NCI-H774 (cell line): ENCODE measurements around the gene MED13L.
"Not testable (repeated sequence)": the region's sequence is repeated elsewhere in the genome, so short reads cannot be mapped to it uniquely, and the experiment has no call there.

Experiments used
- DNase-seq: peaks from one replicate; lab custom pipeline; 2025; lab: John Stamatoyannopoulos, UW

MED13L gene

DNA sequence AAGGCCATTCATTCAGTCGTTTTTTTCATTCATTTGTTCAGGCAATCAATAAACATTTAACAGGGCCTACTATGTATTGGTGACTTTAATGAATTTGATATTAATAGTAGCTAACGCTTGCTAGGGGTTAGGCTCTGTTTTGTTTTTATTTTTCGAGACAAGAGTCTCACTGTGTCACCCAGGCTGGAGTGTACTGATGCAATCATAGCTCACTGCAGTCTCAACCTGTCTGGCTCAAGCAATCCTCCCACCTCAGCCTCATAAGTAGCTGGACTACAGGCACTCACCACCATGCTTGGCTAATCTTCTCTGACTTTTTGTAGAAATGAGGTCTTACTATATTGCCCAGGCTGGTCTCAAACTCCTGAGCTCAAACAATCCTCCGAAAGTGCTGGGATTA, 25.6 kb upstream of the MED13L start:
- no peak for DNase-seq

DNA sequence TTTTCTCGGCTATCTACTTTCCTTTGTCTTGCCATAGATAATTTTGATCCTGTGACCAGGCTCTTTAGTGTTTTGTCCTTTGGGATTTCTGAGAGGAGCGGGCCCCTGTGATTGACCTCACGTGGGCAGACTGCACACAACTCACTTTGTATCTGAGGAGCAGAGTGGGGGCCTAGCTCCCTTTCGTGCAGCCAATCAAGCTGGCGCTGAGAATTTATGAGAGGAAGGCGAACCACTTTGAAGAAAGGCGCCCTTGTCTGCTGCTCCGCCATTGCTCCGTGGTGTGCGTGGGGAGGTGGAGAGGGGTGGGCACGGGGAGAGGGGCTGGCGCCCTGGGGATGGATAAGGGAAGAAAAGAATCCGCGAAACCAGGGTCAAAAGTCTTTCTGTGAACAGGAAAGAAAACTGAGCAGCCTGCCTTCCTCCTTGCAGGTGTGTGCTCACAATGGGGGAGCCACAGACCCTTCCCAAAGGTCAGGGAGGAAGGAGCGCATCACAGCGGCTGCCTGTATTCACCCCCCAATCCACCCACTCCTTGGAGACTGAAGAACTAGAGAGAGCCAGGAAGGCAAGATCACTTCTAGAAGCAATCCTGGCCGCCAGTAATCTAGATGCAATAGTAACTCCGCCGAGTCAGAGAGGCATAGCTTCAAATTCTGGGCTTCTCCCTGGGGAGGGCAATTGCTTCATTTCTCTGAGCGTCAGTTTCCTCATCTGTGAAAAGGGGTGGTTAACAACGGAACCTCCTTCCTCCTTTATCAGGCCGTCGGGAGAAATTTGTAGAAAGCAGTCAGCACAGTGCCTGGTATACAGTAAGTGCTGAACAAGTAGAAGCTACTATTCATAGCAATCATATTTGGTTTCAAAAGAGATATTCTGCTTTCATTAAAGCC, 24.9 kb upstream of the MED13L start:
- DNase-seq = no peak

DNA sequence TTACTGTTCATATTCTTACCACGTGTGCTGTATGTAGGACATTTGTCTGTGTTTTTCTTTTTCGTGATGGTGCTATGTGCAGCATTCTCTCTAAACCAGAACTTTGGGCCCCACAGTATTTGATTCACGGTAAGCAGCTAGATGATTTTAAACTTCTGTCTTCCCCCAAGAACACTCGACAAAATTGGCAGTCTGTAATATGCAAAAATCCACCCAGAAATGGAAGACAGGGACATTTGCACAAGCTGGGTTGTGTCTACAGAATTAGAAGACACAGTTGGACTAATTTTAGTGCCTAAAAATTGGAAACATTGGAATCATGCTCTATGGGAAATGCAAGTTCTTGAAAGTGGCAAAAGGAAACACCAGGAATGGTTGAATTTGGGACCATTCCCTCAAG, 24.1 kb upstream of the MED13L start:
- no peak for DNase-seq

GRCh38 chr12:116299665-116300328, 22.3 kb upstream of the MED13L start:
- no peak for DNase-seq

- DNase-seq = peak; percentile 42
Measured at GRCh38 chr12:116299064-116299463, 21.6 kb upstream of the MED13L start.

- no peak for DNase-seq
Measured at GRCh38 chr12:116298578-116298977, 21.1 kb upstream of the MED13L start.

- no peak for DNase-seq
Measured at GRCh38 chr12:116297224-116297834, 19.8 kb upstream of the MED13L start.

DNA sequence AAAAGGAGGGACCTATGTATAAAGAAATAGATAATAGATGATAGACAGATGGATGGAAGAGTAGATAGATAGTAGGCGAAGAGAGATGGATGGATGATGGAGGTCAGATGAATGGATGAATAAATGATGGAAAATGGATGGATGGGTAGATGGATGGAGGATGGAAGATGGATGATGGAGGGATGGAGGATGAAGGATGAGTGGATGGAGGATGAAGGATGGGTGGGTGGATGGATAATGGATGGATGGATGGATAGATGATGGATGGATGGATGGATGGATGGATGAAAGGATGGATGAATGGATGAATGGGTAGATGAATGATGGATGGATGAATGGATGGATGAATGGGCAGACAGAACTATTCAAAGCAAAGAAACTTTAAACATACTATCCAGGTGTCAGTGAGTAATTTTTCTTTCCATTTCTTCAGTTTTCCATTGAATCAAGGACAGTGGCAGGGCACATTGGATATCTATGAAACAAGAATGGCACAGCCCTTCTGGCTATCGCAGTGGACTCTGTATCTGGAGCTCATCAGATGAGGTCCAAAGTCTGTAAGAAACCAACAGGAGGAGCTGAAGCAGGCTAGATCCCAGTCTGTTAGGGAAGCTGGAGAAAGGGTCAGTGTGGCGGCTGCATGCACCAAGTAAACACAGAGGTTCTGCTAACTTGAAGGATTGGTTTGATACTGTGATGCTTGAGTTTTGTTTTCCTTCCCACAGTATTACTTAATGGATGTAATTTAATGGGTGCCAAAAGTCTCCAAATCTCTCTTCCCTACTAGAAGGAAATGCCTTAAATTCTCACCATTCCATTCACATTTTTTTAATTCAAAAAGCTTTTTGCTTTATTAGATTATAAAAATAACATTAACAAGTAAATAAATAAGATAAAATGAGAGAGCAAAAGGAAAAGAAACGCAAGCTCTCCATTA, 18.1 kb upstream of the MED13L start:
- DNase-seq = no peak

DNA sequence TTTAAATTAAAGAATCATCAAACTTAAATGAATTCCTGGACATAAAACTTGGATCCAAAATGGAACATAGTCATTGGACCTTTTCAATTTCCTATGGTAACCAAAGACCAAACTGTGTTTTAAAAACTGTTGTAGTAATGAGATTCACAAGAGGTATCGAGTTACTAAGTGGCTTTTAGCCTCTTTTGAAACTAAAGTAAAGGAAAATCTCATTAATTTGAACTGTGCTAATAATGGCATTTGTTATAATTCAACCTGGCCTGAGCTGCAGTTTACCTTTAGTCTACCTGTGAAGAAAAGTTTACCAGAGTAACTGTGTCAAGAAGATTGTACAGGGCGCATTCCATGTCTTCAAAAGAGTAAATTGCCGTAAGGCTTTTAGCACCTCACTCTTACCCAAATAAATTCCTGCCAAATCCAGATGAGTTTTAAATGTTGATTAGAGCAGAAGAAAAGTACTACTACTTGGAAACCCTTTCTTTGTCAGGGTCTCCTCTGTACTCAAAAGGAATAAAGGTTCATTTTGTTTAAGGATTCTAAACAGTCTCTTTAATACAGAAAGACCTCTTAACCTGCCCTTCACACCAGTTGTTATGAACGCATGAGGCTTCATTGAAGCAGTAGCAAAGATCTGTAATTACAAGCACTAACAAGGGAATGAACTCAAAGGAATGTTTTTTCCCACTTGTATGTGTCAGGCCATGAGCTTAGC, 17.1 kb upstream of the MED13L start:
- peak; percentile 24 for DNase-seq

DNA sequence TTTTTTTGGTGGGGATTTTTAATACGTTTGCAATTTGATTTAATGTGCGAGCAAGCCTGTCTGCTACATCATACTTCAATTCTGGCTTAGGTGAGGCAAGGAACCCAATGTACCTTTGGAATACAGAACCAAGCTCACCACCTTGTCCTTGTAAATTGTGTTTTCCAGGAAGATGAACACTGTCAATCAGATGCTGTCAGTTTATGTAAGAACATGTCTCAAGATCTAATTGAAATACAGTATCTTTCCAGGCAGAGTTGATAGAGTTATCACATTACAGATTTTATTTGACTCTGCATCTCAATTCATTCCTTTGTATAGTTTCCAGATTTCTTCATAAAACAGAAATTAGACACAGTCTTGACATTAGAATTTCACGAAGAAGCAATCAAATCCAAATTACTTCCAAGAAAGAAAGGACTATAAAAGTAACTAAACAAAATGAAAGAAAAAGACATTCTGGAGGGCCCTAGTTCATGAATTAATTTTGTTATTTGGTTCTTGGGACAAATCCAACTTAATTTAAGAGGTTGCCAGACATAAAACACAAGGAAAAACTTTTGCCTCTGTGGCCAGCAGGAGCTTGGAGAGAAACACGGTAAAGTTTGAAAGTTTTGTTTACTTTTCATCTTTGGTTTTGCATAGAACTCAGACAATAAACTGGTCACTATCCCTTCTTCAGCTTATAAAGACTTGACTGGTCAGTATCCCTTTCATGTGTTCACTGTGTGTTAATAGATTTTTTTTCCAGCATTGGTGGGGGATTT, 16.4 kb upstream of the MED13L start:
- no peak for DNase-seq

DNA sequence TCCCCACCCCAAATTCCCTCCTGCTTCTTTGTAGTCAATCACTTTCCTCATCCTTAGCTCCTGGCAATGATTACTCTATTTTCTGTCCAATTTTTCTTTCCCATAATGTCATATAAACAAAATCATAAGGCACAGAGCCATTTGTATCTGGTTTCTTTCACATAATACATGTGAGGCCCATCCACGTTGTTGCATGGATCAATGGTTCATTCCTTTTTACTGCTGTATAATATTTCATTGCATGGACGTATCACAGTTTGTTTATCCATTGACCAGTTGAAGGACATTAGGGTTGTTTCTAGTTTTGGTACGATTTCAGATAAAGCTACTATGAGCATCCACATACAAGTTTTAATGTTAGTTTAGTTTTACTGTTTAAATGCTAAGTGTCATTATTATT, 13.7 kb upstream of the MED13L start:
- DNase-seq = no peak

DNA sequence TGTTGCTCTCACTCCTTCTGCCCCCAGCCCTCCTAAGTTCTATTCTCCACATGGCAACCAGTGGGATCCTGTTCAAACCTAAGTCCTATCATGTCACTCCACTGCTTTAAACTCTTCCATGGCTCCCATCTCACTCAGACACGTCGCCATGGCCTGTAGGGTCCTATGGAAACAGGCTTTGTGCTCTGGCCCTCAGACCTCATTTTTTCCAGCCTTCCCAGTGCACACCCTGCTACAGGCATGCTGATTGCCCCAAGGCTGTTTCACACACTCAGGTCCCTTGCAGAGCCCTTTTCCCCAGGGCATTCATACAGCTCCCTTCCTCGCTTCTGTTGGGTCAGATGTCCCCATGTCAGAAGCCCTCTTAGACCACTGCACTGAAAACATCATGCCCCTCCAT, 11.2 kb upstream of the MED13L start:
- no peak for DNase-seq

DNA sequence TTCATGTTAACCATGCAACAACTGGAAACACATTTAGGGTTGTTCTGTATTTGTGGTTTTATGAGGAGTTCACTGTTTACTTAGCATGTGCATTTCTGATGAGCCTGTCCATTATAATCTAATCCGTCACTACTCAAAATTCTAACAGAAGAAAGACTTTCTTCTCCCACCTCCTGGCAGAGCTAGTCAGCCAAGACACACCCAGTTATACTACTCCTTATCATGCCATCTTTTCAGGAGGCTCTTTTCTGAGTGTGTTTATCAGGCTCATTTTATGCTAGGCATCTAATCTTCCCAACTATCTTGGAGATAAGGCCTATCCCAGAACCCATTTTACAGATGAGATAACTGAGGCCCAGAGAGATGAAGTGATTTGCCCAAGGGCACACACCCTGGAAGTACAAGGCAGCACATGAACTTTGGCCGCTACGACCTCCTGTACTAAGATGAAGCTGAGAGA, 10.4 kb upstream of the MED13L start:
- DNase-seq = no peak

DNA sequence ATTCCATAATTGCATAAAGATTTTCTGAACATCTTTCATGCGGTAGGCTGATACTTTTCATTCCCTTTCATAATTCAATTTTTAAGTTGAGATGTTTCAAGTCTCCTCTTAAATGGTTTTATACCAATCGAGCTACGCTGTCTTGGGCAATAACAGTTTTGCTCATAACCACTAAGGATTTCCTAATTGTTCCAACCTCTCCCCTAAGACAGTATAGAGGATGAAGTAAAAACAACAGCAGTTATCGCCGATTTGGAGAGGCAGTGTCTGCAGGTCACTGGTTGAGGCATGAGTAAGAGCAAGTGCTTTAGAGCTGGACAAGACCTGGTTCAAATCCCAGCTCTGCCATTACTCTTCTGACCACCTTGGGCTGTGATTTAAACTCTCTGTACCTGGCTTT, 6.9 kb upstream of the MED13L start:
- DNase-seq = no peak

DNA sequence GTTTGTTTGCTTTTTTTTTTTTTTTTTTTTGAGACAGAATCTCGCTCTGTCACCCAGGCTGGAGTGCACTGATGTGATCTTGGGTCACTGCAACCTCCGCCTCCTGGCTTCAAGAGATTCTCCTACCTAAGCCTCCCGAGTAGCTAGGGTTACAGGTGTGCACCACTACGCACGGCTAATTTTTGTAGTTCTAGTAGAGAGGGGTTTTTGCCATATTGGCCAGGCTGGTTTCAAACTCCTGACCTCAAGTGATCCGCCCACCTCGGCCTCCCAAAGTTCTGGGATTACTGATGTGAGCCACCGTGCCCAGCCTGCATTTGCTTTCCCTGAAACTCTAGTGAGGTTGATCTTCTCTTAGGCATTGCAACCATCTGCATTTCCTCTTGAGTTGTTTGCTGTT, 6.4 kb upstream of the MED13L start:
- not testable (repeated sequence) for DNase-seq

- DNase-seq = no peak
Measured at GRCh38 chr12:116282371-116283286, 5.1 kb upstream of the MED13L start.

DNA sequence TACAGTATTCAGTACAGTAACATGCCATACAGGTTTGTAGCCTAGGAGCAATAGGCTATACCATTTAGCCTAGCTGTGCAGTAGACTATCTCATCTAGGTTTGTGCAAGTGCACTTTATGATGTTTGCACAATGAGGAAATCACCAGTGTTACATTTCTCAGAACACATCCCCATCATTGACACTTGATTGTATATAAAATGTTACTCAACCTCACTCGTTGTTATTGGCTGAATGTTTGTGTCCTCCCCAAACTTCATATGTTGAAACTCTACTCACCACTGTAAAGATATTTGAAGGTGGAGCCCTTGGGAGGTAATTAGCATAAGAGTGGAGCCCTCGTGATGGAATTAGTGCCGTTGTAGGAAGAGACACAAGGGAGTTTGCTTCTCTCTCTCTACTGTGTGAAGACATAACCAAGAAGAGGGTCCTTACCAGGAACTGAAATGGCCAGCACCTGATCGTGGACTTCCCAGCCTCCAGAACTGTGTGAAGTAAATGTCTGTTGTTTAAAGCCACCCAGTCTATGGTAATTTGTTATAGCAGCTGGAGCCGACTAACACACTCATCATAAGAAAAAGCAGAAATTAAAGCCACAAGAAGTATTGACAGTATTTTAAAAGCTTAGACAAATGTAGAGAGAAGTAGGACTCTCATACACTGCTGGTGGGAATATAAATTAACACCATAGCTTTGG, 3.2 kb upstream of the MED13L start:
- DNase-seq = no peak

DNA sequence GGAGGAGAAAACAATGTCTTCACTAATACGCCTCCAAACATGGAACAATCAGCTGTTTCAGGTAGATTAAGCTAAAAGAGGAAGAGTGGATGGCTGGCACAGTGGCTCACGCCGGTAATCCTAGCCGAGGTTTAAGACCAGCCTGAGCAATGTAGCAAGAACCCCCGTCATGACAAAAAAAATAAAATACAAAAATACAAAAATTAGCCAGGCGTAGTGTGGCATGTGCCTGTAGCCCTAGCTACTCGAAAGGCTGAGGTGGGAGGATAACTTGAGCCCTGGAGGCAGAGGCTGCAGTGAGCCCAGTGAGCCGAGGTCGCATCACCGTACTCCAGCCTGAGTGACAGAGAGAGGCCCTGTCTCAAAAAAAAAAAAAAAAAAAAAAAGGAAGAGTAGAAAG, 1.2 kb upstream of the MED13L start:
- DNase-seq = no peak

DNA sequence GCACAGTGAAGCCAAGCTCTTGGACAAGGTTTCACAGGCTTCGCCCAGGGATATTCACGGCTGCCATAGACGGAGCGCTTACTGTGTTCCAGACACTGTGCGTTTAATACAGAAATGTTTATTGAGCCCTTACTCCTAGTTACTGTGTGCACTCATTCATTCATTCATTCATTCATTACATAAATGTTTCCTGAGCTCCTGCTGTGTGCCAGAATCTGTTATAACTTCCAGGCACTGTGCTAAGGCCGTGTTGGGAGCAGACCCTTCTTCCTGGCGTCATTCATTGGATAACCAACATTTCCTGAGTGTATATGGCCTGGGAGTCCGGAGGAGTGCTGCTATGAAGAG, 760 bp upstream of the MED13L start:
- DNase-seq = no peak
